Measurements from ENCODE around the gene BEND4.
"Not testable (repeated sequence)": the region's sequence is repeated elsewhere in the genome, so short reads cannot be mapped to it uniquely, and the experiment has no call there.

Gene BEND4

DNA sequence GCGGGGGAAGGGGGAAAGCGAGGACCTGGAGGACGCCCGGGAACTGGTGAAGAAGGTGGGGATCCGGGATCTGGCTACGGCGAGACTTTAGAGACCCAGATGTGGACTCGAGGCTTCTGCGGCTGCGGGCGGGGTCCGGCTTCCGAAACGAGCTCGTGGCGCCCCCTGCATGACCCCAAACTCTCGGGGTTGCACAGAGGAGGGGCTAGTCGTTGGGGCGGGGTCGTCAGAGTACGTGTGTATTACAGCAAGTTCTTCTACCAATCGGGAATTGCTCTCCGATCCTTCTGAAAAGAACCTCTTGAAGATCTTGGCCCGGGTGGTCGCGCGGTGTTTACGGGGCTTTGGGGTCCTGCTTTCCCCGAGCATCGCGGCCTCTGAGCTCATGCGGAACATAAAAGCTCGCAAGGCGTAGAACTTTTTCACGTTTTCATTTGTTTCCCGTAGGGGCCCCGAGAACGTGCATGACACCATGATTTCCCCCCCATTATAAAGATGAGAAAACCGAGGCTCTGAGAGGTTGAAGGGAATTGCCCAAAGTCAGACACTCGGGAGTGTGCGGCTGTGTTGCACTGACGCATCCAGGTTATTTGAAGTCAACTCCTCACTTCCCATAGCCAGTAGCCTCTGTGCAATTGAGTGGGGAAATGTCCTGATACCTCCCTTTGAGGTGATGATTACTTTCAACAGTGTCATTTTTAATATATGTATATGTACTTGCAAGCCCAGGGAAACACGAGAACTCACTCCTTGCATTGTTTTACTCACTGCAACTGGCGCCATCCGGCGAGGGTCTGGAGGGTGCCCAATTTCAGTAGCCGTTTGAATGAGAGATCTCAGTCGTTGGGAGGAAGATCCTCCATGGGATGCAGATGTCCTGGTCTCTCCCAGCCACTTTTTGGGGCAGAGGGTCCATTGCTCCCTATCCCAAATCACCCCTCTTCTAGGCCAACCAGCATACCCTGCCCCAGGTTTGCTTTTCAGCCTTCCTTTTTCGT, at the start of gene BEND4:
TSS of gene BEND4 (minus strand) at position 149 of the 998 bp plus-strand sequence. CDS start 512 bp downstream, outside the sequence.
- DNase-seq (ENCODE audit: low read depth, low spot score), result peak; percentile 25

DNA sequence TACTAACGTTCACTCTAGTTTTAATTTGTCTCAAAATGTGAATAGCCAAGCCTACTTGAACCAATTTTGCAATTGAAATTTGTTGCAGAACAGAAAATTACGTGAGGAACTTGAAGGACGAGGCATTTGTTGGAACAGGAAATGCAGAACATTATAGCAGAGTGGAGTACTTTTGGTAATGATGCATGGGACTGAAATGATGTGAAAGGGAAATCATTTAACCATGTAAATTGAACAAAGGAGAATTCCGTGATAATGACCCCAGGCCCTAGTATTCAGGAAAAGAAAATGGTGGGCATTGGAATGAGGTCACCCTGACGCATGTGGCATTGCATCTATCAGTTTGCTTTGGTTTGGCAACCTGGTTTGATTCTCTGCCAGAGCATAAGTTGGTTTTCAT, 44.9 kb upstream of the BEND4 start:
- no peak for DNase-seq (ENCODE audit: low read depth, low spot score)

DNA sequence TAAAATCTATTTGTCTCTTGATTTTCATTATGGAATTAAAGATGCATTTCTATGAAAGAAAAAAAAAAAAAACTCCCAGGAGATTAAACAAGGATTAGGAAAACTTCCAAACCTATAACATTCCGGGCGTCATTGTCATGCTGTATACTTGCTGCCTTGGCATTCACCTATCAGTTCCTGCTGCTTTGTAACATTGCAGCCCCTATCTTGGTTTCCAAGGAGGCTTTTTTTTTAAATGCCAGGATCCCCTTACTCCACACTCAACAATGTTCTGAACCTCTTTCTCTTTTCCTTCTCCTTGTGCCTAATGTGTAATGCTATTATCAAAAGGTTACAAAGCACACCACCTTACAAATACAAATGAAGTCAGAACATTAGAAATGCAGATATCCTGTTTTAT, 20.5 kb upstream of the BEND4 start:
- no peak for DNase-seq (ENCODE audit: low read depth, low spot score)

DNA sequence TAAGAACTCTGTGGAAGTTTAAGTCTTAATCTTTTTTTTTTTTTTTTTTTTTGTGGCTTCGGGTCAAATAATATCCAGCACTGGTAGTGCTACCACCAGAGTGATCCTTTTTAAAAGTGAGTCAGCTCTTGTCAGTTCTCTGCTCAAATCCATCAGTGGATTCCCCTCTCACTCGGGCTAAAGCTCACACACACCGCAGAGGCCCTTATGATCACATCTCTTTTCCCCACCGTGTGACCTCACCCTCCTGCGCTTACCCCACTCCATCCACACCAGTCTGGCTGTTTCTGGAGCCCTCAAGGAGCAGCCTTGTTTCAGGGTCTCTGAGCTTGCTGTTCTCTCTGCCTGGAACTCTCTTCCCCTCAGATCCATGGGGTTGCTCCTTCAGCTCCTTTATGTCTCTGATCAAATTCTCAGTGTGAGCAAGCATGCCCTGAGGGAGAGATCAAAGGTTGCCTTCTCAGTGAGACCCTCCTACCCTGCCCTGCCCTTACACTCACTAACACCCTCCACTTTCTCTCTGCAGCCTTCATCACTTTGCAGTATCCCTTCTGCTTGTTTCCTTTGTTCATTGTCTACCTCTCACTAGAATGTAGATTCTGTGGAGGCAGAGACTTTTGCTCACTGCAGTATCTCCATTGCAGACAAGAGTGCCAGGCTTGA, 19.8 kb upstream of the BEND4 start:
- DNase-seq (ENCODE audit: low read depth, low spot score), result peak; percentile 63

DNA sequence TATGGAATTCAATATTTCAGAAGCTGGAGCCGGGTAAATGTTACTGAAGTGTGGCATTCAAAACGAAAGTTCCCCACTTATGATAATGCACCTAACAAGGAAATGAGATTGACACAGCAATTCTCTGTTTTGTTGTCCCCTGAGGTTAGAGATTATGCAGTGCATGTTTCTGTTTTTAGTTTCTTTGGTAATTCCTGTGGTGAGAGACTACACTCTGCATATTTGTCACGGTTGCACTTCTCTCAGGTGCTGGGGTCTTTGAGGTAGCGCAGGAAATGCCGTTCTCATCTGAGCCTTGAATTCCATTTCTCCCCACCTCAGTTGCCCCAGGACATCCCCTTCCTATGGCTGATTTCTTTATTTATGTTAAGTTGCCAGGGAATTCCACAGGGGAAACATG, 15.3 kb upstream of the BEND4 start:
- peak; percentile 52 for DNase-seq (ENCODE audit: low read depth, low spot score)

DNA sequence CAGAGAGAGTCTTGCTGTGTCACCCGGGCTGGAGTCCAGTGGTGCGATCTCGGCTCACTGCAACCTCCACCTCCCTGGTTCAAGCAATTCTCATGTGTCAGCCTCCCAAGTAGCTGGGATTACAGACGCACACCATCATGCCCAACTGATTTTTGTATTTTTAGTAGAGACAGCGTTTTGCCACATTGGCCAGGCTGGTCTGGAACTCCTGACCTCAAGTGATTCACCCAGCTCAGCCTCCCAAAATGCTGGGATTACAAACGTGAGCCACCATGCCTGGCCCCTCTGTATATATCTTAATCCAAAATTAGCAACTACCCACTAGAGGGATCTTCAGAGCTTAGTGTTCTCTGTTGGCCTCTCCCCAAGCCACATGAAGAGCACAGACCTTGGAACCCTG, 13.7 kb upstream of the BEND4 start:
- DNase-seq (ENCODE audit: low read depth, low spot score), result not testable (repeated sequence)

DNA sequence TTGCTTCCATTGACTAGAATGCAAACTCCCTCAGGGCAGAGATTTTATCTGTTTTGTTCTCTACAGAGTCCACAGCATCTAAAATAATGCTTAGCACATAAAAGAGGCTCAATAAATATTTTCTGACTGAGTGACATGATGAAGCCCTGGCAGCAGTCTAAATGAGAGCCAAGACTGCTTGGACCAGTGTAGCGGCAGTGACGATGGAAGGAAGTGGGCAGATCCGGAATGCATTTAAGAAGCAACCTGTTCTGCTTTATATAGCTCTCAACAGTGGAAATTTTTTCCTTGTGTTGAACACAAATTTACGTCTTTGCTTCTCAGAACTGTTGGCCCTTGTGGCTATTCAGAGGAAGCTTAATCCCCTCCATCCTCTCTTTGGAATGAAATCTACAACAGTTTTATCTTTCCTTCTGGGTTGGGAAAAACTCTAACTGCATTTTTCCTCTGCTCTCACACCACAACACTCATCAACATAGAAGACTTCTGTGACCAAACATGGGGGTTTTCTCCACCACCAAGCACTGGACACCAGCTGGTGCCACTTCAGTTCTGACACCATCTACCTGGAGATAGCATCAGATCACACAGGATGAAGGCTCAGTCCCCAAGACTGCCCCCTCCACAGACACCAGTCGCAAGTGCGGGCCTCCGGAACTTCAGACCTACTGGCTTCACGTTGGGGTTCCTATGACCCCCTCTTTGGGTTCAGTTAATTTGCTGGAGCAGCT, 7.0 kb upstream of the BEND4 start:
- no peak for DNase-seq (ENCODE audit: low read depth, low spot score)

DNA sequence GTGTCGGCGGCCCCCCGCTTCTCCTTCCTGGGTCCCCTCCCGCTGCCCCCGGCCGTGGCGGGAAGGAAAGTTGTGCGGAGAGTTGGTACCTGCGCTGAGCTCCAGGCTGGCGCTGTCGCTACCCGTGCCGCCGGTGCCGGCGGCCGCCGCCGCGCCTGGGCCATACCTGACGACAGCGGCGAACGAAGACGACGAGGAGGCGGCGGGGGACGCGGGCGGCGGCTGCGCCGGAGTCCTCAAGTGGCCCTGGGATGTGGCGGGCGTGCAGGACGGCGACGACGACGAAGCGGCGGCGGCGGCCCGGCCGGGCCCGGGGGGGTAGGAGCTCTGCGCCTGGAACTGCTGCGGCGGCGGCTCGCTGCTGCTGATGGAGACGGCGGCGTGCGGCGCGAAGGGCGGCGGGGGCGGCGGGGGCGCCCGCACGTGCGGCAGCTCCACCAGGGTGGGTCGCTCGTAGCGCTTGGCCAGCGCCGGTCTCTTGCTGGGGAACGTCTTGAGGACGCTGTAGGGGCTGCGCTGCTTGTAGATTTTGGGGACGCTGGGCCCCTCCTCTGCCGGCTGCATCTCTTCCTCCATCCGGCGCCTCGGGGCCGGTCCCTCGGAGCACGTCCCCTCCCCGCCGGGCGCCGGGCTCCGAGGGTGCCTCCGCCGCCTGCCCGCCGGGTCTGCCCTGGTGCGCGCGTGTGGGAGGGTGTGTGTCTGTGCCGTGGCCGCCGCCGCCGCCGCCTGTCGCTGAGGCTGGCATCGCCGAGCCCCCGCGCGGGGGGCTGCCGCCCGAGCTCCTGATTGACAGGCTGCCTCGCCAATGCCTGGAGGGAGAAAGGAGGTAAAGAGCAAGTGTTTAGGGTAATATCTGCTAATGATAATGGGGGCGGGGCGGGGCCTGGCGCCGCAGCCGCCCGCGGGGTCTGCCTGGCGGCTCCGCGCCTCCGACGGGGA, 618 bp downstream of the BEND4 start:
- peak; percentile 81 for DNase-seq (ENCODE audit: low read depth, low spot score)

DNA sequence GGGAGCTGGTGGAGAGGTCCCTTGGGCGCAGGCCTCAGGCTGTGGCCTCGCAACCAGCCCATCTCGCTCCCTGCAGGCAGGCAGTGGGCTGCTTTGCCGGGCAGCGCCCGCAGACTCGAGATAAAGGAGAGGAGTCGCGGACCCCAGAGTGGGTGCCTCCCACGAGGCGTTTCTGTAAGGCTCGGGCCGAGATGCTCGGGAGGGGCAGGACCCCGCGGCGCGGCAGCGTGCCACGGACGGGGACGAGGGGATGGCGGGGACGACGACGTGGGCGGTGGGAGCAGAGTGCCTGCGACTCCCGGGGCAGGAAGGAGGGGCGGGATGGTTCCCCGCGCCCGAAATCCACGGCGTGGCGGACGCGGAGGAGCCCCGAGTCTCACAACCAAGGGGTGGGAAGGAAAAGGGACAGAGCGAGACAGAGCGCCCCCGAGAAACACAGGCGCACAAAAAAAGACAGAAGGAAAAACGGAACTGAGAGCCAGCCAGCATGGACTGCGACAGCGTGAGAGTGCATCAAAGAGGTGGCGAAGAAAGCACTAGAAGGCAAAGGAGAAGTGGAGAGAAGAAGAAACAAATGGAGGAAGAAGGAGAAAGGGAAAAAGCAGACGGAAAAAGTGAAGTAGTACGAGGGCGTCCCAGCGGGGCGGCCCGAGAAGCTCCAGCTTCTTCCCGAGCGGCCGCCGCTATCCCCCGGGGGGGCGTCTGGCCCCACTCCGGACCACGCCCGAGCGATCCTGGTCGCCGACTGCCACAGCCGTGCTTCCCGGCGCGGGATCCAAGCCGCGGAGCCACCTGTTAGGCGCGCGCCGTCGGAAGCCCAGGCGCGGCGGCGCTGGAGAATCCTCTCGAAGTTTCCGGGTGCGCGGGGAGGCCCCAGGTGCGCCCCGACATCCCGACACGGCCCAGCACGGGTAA, 1.5 kb downstream of the BEND4 start:
- DNase-seq (ENCODE audit: low read depth, low spot score), result peak; percentile 47

DNA sequence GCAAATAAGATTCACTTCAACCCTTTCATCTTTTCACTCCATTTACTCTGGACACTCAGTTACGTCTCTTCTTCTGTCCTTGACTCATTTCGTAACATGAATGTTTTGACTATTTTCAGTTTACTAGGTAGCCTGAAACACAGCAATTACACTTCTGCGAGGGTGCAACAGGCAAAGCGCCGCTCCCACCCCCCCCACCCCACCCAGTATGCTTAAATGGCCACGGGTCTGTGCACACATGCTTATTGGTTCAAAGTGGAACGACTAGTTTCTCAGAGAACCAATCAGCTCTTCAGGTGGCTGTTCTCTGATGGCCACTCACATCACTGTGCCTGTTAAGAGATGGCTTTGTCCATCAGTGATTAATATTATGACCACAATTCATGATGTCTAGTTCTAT, 3.5 kb downstream of the BEND4 start:
- no peak for DNase-seq (ENCODE audit: low read depth, low spot score)

DNA sequence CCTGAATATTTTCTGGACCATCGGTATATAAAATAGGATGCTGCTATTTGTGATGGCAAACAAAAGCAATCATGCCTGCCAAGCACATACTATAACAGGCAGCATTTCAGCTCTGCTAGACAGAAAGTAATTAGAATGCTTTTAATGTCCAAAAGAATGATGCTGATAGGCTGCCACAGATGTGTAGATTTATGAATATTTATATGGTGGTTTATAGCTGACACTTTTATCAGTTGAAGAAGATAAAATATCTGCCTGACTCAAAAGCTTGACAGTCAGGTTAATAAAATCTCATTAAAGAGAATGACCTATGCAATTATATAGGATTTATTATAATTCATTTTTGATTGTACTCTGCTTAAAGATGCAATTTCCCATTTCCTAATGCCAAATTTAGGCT, 4.0 kb downstream of the BEND4 start:
- DNase-seq (ENCODE audit: low read depth, low spot score), result no peak

DNA sequence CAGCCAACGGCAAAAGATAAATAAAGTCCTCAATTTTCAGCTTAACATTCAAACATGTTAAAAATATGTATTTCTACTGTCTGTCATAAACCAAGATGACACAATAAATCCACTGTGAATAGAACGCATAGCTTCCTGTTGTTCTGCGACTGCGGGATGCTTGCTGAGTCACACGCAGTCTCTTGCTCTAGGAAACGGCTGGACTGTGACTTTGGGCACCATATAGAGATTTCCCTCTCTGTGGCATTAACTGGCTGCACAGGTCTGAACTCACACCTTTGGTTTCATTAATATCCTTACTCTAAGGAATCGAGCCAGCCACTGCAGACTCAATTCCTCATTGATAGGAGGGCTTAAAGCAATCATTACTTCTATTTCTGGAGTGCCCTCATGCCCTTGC, 8.4 kb downstream of the BEND4 start:
- DNase-seq (ENCODE audit: low read depth, low spot score), result no peak

DNA sequence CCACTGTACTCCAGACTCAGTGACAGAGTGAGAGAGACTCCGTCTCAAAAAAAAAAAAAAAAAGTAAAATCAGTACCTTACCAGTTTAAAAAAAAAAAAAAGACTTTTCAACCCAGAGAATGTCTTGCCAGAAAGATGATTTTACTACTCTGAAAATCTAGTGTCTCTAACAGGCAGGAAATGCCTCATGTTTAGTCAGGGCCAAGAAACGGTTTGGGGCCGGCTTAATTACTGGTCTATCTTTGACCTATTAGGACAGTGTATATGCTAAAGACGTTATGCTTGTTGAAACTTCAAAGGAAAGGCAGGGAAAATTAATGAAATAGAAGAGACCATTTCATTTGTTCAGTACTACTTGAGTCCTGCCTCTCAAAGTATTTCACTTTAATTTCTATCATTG, 9.9 kb downstream of the BEND4 start:
- no peak for DNase-seq (ENCODE audit: low read depth, low spot score)

DNA sequence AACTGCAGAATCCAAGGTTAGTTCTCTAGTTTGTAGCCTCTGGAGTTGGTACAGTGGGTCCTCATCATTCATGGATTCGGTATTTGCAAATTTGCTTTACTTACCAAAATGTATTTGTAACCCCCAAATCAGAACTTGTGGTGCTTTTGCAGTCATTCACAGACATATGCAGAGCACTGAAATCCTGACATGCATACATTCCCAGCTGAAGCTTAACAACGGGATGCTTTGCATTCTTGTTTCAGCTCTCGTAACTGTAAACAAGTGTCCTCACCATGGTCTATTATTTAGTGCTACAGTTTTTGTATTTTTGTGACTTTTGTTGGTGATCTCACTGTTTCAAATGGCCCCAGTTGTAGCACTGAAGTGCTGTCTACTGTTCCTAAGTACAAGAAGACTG, 16.1 kb downstream of the BEND4 start:
- DNase-seq (ENCODE audit: low read depth, low spot score), result no peak

DNA sequence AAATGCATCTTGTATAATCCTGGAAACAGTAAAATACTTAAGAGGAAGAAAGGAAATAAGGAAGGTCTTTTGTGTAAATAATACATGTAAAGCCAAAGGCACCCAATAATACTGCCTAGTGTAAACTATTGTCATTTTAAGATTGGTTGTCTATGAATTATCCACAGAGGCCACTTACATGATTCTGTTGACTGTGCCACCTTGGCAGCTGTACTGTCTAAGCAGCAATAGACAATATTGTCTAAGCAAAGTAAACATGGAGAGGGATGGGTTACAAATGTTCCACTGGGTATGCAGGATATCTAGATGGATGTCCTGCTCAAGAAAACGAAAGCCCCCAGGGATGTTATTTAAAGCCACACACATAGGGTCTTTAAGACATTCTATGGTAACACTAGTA, 19.4 kb downstream of the BEND4 start:
- no peak for DNase-seq (ENCODE audit: low read depth, low spot score)

DNA sequence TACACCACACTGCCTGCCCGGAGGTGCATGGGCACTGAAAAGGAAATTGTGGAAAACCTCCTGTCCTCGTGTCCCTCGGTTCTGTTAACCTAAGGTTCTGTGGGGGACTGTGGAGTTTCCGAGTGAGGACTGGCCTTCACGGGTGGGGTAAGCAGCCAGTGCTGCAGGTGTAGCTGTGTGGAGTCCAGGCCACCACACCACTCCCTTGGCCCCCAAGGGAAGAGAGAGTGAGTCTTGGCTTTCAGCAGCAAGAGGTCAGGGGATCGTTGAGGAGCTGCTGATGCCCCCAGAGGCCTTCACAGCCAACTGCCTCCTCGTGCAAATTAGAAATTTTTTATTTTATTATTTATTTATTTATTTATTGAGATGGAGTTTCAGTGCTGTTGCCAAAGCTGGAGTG, 20.4 kb downstream of the BEND4 start:
- DNase-seq (ENCODE audit: low read depth, low spot score), result no peak

DNA sequence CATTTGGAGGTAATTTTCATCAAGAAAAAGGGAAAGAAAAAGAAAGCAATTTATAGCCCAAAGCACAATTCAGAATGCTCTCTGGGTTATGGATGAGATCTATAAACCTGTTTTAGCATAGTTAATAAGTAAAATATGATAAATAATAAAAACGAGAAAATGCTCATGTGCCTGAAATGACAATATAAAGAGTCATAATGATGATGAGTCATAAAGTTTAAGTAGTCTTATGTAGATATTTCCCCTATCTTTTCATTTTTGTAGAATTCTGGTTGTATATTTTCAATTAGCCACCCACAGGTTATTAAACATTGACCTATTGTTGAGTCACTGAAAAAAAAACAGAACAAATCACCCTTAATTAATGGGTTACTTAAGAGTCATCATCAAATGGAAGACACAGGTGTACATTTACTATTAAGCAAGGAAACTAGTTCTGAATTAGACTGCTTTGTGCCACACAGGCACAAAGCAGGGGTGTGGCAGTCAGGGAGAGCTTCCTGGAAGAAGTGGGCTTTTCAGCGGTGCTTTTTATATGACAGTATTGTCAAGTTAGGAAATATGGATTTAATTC, 29.3 kb downstream of the BEND4 start:
- DNase-seq (ENCODE audit: low read depth, low spot score), result no peak

DNA sequence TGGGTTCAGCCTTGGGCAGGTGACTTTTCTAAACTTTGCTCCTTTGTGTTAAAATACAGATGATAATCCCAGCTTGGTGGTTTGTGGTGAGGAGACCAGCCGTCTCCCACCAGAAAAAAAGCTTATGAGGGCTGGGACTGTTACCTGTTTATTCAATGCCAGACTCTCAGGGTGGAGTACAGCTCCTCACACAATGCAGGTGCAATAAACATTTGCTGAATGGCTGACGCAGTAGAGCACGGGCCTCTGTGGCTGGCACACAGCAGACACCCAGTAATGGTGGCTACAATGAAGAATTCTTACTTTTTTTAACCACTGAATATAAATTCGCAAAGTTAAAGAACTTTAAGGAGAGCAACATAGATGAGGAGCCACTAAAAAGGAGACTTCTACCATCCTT, 30.2 kb downstream of the BEND4 start:
- no peak for DNase-seq (ENCODE audit: low read depth, low spot score)

DNA sequence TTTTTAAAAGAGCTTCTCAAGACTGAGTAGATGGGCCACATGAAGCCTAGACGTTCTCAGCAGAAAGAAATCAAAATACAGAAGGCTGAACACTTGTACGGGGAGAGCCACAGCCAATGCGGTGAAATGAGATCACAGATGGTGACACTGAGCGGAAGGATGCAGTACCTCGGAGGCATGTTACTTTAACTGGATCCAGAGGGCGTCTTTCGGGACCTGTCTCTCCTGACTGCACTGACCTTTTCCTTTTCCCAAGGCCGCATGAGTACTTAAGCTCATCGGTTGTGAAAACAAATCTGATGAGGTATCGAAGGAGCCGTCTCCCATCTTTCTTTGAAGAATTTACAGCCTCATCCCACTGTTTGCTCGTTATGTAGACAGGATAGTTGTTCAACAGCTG, 32.6 kb downstream of the BEND4 start:
- DNase-seq (ENCODE audit: low read depth, low spot score), result peak; percentile 21

DNA sequence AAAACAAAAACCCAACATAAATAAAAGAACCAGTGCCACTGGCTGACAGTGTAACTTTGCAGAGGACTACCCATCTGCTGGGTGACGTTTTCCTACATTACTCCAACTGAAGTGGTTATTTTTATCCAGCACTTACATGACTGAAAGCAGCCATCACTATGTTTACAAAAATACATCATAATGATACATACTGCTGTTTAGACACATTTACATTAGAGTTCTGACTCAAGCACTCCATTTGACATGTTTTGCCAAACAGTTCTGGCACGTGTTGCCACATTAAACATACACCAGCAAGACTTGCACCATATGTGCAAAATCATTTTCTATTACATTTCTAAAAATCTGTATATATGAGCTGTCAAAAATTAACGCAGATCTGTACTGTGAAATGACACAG, 39.6 kb downstream of the BEND4 start:
- no peak for DNase-seq (ENCODE audit: low read depth, low spot score)
